Stimulated activated CD8-positive, alpha-beta memory T cell treated with anti-CD3 and anti-CD28 coated beads, Interleukin-7, amount 100 ng/mL, for 1 hour (primary cell): Measurements from ENCODE around the gene SASH1.
"Not testable (repeated sequence)": the region's sequence is repeated elsewhere in the genome, so short reads cannot be mapped to it uniquely, and the experiment has no call there.

ENCODE experiments used
- DNase-seq, 2 donors: peaks; one replicate each; pipeline ENCODE4 v3.0.0-alpha.2; 2020; ENCODE audit warnings: low read depth in 2 of 2

SASH1 gene

GRCh38 chr6:148328876-148329555 lies 13.6 kb upstream of the SASH1 start:
- no peak for DNase-seq

GRCh38 chr6:148329596-148330381 lies 12.8 kb upstream of the SASH1 start:
- no peak for DNase-seq

DNA sequence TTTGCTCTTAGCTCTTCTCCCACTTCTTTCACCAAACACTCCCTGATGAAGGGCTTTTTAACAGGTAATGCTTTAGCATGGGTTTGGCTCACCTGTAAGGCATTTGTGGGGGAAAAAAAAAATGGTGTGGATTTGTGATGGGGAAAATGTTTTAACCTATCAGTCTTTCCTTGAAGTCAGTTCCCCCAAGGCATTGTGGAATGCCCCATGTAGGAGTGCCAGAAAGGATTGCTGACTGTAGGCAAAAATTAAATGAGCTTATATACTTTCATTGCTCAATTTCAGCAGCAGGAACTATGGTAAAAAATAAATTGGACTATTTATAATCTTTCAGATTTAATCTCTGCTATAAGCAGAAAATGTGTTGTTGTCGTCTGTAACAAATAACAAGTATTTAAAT lies 10.6 kb upstream of the SASH1 start:
- DNase-seq, result no peak

GRCh38 chr6:148336901-148337300 lies 5.7 kb upstream of the SASH1 start:
- no peak for DNase-seq

- DNase-seq, result no peak
Measured at GRCh38 chr6:148339766-148340165, 2.9 kb upstream of the SASH1 start.

DNA sequence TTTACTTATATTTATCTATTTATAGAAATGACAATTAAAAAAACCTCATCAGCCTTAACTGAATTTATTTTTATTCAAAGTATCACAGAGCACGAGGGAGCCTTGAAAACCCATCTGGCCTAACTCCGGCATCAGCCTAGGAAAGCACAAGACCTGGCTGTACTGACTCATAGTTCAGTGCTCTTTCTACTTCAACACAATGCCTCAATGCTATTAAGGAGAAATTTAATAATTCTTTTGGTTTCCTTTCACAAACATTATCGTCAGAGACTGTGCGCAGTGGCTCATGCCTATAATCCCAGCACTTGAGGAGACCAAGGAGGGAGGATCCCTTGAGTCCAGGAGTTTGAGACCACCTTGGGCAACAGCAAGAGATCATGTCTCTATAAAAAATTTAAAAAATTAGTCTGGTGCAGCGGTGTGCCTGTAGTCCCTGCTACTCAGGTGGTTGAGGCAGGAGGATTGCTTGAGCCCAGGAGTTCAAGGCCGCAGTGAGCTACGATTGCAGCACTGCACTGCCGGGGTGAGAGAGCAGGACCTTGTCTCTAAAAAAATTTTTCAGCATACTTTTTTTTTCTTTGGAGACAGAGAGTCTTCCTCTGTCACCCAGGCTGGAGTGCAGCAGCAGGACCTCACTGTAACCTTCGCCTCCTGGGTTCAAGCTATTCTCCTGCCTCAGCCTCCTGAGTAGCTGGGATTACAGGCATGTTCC lies 1.9 kb upstream of the SASH1 start:
- DNase-seq, result no peak

DNA sequence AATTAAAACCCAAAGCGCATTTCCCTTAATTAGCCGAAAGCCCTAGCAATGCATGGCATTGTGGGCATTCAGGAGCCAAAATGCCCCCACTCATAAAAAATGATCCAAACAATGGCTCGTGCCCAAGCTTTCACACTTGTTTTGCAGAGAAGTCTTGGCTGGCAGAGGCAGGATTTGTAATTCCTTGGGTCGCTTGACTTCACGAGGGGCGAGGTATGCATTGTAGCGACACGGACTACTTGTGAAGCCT lies 613 bp upstream of the SASH1 start:
- no peak for DNase-seq

- no peak for DNase-seq
Measured at GRCh38 chr6:148343047-148343782, 577 bp downstream of the SASH1 start.

DNA sequence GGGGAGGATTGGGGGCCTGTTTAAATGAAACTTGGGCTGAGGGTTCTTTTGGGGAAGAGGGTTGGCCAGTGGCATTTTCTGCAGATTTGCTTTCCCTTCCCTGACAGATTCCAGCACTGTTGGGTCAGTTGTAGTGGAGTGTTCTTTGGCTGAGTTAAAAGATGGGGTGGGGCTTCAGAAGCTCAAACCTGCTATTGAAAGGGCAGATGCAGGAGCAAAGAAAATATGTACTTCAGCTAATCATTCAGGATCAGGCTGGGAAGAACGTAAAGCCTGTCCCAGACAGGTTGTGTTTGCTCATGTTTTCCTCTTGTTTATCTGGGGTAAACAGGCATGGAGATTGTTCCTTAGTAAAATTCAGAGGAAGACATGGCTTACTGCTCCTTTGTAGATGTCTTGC lies 2.5 kb downstream of the SASH1 start:
- DNase-seq, result no peak

DNA sequence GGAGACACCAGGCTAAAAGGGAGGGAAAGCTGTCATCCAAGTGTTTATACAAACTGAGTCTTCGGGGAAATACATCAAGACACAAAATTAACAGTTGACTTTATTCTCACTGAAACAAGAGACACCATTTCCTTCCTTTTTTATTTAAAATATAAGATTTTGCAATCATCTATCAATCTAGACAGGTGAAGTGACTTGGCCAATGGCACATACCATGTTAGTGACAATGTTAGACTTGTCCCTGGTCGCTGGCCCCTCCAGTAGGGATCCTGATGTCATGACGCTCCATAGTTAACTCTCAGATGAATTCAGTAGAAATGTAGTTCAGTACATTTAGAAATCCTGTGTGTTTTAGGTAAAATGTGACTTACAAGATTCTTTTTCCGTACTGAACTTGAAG lies 2.9 kb downstream of the SASH1 start:
- DNase-seq, result no peak

GRCh38 chr6:148346681-148347440 lies 4.2 kb downstream of the SASH1 start:
- DNase-seq, result no peak

DNA sequence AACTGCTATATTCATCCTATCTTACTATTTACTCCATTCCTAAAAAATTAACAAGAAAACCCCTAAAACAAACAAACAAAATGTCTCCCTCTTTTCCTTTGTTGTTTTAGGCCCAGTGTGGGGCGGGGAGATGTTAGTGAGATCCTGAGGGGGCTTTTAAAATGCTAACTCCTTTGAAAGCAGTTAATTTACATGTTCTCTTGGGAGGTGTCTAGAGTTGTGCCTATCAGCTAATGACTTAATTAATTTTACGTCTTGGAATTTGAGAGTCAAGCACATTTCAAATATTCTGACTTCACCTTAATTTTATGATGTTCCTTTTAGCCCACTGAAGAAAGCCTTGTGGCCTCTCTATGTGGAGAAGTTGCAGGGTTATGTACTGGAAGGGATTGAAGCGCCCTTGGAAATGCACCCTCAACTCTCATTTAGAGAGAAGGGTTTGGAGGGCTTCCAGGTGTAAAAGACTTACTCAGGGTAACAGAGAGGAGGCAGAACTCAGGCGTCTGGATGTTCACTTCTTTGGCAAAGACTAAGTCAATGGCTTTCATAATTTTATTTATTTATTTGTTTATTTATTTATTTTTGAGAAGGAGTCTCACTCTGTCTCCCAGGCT lies 4.9 kb downstream of the SASH1 start:
- no peak for DNase-seq

- DNase-seq, result no peak
Measured at GRCh38 chr6:148348335-148348734, 5.7 kb downstream of the SASH1 start.

DNA sequence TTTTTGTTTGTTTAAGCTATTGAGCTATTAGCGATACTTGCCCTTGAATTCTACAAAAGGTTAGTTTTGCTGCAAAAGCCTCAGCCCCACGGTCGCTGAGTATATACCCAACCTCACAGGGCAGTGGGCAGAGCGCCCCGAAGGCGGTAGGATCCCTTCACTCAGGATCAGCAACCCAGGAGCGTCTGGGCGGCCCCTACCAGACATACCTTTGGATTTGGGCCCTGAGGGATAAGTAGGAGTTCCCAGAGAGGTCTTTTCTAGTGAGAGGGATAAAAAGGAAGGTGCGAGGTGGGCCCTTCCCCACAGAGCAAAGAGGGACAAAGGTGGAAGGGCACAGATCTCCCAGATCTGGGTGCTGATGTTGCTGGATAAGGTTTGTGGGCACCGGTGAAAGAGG lies 6.1 kb downstream of the SASH1 start:
- DNase-seq, result no peak

DNA sequence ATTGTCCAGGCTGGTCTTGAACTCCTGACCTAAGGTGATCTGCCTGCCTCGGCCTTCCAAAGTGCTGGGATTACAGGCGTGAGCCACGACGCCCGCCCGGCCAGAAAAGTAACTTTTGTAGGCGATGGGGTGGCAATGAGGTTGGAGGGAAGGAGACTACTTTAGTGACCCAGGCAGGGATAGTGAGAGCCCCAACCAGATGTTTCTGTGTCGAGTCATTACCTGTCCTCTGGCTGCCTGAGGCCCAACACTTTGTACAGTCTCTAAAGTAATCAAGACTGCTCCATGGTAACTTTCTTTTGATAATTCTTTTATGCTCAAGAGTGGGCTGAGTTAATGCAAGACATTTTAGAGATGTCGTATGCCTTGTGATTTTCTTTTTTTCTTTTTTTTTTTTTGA lies 6.8 kb downstream of the SASH1 start:
- DNase-seq, result no peak

- DNase-seq, result no peak
Measured at GRCh38 chr6:148351309-148351708, 8.7 kb downstream of the SASH1 start.

- DNase-seq, result not testable (repeated sequence)
Measured at GRCh38 chr6:148352421-148352820, 9.8 kb downstream of the SASH1 start.

DNA sequence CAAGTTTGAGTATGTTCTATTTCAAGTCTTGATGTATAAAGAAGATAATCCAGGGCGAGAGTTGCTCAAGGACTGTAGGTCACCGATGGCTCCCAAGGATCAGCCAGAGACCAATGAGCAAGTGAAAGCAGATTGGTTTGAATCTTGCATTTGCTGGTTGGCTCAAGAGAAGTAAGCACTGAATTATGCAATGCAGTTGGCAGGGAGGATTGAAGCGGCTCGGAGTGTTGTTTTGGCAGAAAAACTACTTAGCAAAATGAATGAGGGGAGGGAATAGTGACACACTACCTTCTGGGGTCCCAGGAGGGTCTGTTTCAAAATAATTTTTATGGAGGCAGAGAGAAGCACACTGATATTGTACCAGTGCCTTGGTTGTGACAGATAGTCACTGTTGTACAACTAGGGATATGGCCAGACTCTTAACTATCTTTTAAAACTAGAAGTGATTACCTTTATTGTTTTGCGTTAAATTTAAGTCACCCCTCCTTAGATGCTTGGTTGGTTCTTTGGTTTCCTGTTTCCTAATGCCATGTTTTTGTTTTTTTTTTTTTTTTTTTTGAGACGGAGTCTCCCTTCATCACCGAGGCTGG lies 15.7 kb downstream of the SASH1 start:
- no peak for DNase-seq

GRCh38 chr6:148359228-148359627 lies 16.6 kb downstream of the SASH1 start:
- DNase-seq, result no peak

GRCh38 chr6:148364056-148364824 lies 21.6 kb downstream of the SASH1 start:
- no peak for DNase-seq
